Immature natural killer cell (primary cell): Measurements from ENCODE around the gene SDHAF3. TPM values are rescaled to one million over a fixed set of nuclear protein-coding genes. Genes with fewer than 3 reads are reported as not detected.
"Not testable (repeated sequence)": the region's sequence is repeated elsewhere in the genome, so short reads cannot be mapped to it uniquely, and the experiment has no call there.

ENCODE experiments used
- DNase-seq, 3 donors: peaks; one replicate each; pipeline ENCODE4 v3.0.0; 2022; ENCODE audit warnings: mixed read lengths in 1 of 3
- H3K27ac Mint-ChIP-seq, 6 donors: one replicate each; pipeline ENCODE4 v1.8.0; 2020; ENCODE audit warnings: mixed read lengths in 6 of 6, mild to moderate bottlenecking in 5 of 6, inconsistent platforms in 4 of 6, moderate library complexity in 3 of 6
- H3K27me3 Mint-ChIP-seq, 3 donors: one replicate each; pipeline ENCODE4 v1.8.0; 2020 to 2021; ENCODE audit warnings: low read depth in 3 of 3, mild to moderate bottlenecking in 3 of 3, mixed read lengths in 3 of 3, moderate library complexity in 3 of 3, inconsistent platforms in 1 of 3
- H3K36me3 Mint-ChIP-seq, 3 donors: one replicate each; pipeline ENCODE4 v1.8.0; 2020; ENCODE audit warnings: mixed read lengths in 3 of 3, inconsistent platforms in 2 of 3, mild to moderate bottlenecking in 2 of 3
- H3K4me1 Mint-ChIP-seq, 2 donors: one replicate each; pipeline ENCODE4 v1.8.0; 2020; ENCODE audit warnings: inconsistent platforms in 2 of 2, mild to moderate bottlenecking in 2 of 2, mixed read lengths in 2 of 2, moderate library complexity in 1 of 2
- H3K4me3 Mint-ChIP-seq, 5 donors: one replicate each; pipeline ENCODE4 v1.8.0; 2020; ENCODE audit warnings: mild to moderate bottlenecking in 5 of 5, mixed read lengths in 5 of 5, inconsistent platforms in 3 of 5, moderate library complexity in 3 of 5
- H3K9me3 Mint-ChIP-seq, 6 donors: one replicate each; pipeline ENCODE4 v1.8.0; 2020; ENCODE audit warnings: mild to moderate bottlenecking in 6 of 6, mixed read lengths in 6 of 6, inconsistent platforms in 4 of 6, moderate library complexity in 3 of 6
- polyA plus RNA-seq, 3 donors: library from polyadenylated mRNA; unstranded; fragments of 300-500 nt; fragmentation: Illumina TruSeq; gene quantifications; one replicate each; pipeline ENCODE4 v1.2.3, GENCODE V29; 2021

Gene SDHAF3
- 10 to 100 TPM; 34.5 to 48.1 (median 36.8) TPM for polyA plus RNA-seq

DNA sequence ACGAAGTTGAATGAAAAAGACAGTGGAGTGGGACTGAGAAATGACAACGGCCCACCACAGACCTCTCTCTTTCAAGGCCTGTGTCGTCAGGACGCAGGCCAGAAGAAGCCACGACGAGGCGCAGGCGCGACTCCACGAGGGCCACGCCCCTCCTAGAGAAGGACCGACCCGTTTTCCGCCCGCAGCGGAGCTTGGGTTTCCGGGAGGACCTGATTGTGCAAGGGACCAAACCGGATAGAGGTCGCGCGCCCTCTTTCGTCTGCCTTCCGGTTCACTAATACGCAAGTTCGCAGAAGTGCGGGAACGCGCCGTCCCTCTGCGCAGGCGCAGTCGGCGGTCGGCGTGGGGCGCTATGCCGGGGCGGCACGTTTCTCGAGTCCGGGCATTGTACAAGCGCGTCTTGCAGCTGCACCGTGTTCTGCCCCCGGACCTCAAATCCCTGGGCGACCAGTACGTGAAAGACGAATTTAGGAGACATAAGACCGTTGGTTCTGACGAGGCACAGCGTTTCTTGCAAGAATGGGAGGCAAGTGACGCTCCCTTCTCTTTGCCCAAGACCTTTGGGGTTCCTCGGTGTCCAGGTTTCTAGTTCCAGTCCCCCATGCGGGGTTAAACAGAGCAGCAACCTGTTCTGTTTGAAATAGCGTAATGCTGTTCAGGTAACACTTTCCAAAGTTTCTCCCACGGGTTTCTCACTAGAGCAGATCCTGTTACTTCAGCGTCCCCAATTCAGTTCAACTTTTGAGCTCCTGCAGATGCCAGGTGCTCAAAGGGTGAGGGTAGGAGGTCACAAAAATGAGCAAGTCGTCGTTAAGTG lies at the start of gene SDHAF3:
Gene SDHAF3 (plus strand): TSS at position 327 of the 817 bp plus-strand sequence. CDS start 26 bp downstream, at position 353.
- Mint-ChIP-seq H3K4me1 (peaks cover 36 to 46% of the 10 kb centered on the region in 2 donors), H3K27ac (peak within 1 kb of the TSS; percentile 83 to 96 (median 94)), H3K36me3 (peaks cover 0 to 3% (median 0%) of the 10 kb centered on the region in 3 donors), H3K27me3 (peaks cover 9 to 11% (median 9%) of the 10 kb centered on the region in 3 donors), H3K4me3 (peak within 1 kb of the TSS; percentile 89 to 96 (median 93)), H3K9me3 (peaks cover 0 to 1% (median 0%) of the 10 kb centered on the region in 6 donors)
- peak; percentile 98 for DNase-seq

DNA sequence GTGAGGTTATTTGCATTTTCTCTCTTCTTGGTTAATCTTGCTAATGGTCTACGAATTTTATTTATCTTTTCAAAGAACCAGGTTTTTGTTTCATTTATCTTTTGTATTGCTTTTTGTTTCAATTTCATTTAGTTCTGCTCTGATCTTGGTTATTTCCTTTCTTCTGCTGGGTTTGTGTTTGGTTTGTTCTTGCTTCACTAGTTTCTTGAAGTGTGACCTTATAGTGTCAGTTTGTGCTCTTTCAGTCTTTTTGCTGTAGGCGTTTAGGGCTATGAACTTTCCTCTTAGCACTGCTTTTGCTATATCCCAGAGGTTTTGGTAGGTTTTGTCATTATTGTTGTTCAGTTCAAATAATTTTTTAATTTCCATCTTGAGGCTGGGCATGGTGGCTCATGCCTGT lies 45.5 kb upstream of the SDHAF3 start:
- H3K4me1 Mint-ChIP-seq, H3K4me3 Mint-ChIP-seq, DNase-seq, H3K27me3 Mint-ChIP-seq, H3K36me3 Mint-ChIP-seq, H3K9me3 Mint-ChIP-seq, H3K27ac Mint-ChIP-seq: not testable (repeated sequence)

DNA sequence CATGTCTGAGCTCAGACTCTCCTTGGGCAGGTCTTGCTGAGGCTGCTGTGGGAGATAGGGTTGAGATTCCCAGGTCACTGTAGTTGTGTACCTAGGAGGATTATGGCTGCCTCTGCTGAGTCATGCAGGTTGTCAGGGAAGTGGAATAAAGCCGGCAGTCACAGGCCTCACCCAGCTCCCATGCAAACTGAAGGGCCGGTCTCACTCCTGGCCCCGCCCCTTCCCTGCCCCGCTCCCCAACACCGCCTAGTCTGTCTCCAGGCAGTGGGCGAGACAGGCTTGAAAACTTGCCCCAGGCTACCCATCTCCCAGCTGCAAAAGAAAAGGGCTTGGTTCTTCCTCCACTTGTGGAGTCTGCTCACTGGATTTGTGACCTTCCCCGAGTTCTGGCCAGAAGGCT lies 41.6 kb upstream of the SDHAF3 start:
- Mint-ChIP-seq H3K36me3 (no peaks in the 10 kb centered on the region), H3K4me3 (no peak overlapping the region), H3K27me3 (peaks cover 4 to 9% (median 4%) of the 10 kb centered on the region in 3 donors)

DNA sequence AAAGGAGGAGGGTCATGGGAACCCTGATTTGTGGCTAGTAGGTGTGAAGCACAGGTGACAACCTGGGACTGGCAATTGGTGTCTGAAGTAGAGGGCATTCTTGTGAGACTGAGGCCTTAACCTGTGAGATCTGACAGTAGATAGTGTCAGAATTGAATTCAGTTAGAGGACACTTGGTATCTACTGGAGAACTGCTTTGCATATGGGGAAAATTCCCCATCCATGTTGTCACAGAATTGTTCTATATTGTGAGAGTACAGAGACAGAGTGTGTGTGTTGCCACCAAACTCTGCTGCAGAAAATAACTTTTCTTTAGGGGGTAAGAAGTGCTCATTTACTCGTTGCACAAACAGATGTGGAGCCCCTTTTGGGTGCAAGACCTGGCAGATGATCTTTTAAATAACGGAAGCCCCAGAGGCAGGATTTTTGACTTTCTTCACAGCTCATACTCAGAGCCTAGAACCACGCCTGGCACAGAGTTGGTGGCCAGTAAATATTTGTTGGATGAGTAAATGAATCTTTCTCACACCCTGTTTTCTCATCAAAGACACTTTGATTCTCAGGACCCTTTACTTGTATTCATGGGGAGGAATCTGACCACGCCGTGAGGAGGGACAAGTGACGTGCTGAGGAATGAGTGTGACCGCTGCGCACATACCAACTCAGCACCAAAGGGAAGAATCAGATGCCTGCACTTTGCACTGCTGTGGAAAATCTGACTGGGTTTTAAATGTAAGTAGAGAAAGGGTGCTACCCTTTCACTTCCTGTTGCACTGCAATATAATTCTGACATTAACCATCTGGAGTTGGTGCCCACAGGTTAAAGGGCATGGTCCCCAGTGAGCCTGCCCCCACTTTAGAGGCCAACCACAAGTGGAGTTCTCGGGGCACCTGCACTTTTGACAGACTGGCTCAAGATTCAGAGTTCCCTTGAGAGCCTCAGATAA lies 39.2 kb upstream of the SDHAF3 start:
- H3K27ac Mint-ChIP-seq: no peak overlapping the region
- H3K36me3 Mint-ChIP-seq: no peaks in the 10 kb centered on the region
- no peak for DNase-seq

More for the DNA sequence above, 41.6 kb upstream of the SDHAF3 start:
- DNase-seq: no peak
- Mint-ChIP-seq H3K27ac (no peak overlapping the region), H3K4me1 (no peaks in the 10 kb centered on the region), H3K9me3 (peaks cover 0 to 3% (median 0%) of the 10 kb centered on the region in 6 donors)

DNA sequence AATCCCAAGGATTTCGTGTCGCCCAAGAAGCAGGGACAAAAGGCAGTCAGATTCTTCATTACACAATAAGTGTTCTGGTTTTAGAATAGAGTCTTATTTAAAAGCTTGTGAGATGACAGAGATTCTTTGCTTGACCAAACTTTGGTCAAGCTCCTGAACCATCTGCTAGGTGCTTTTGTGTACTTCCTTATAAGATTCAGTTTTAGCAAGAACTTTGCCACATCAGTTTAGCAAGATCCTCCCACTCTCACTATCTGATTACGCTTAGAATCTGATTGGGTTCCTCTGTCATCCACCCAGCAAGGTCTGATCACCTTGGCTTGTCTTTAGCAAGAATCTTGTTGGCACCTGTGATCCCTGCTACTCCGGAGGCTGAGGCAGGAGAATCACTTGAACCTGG lies 38.2 kb upstream of the SDHAF3 start:
- Mint-ChIP-seq H3K4me1 (no peaks in the 10 kb centered on the region), H3K4me3 (no peak overlapping the region), H3K36me3 (no peaks in the 10 kb centered on the region), H3K27me3 (peaks cover 2 to 9% (median 9%) of the 10 kb centered on the region in 3 donors), H3K27ac (no peak overlapping the region), H3K9me3 (peaks cover 0 to 3% (median 0%) of the 10 kb centered on the region in 6 donors)
- DNase-seq: no peak

More for the DNA sequence above, 39.2 kb upstream of the SDHAF3 start:
- Mint-ChIP-seq H3K9me3 (peaks cover 0 to 3% (median 0%) of the 10 kb centered on the region in 6 donors), H3K4me3 (no peak overlapping the region), H3K4me1 (no peaks in the 10 kb centered on the region), H3K27me3 (peaks cover 4 to 9% (median 9%) of the 10 kb centered on the region in 3 donors)

DNA sequence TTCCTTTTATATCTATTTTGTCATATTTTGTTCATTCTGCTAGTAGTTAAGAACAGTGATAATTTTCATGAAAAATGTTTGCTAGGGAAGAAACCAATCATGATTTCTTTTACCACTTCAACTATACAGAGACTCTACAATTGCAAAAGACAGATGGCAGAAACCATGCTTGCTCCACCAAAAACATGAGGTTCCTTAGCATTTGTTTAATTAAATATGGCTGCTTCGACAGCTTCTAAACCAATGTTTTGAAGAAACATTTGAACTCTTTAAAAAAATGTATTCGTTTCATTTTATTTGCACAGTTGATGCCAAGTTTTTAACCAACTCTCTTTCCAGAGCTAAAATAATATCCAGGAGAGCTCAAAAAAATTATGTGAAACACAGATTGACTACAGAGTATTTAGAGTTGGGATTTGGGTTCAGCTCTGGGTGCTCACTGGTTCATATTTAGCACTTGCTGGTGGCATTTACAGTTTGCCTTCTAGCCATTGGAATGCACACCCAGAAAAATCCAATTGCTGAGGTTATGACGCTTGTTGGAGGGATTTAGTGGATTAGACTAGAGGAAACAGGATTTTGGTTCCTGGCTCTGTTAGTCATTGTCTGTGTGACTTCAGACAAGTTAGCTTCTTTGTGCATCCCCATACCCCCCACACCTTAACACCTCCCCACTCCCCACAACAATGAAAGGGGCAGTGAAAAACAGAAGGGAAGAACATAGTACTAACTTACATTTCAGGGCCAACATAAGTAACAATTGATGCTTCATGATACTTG lies 35.8 kb upstream of the SDHAF3 start:
- no peak for DNase-seq
- Mint-ChIP-seq H3K9me3 (no peaks in the 10 kb centered on the region), H3K27ac (no peak overlapping the region), H3K4me1 (no peaks in the 10 kb centered on the region), H3K4me3 (no peak overlapping the region), H3K36me3 (no peaks in the 10 kb centered on the region), H3K27me3 (peaks cover 2 to 9% (median 4%) of the 10 kb centered on the region in 3 donors)

DNA sequence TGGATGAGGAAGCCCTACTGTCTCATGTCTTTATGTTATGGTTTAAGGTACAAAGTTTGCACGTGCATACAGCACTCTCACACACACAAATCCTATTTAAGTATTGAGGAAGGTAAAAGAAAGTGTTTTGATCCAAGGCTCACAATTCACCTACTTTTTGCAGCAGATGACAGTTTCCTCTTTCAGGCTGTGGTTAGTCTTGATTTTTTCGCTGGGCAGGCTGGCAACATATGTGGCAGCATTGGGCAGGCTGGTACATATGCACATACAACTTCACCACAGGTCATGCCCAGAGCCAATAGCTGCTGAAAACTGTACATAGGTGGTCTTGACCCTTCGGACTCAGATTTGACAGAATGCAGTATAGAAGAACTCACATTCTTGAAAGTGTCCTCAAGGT lies 29.1 kb upstream of the SDHAF3 start:
- Mint-ChIP-seq H3K36me3 (no peaks in the 10 kb centered on the region), H3K27me3 (peaks cover 0 to 3% (median 0%) of the 10 kb centered on the region in 3 donors), H3K4me1 (no peaks in the 10 kb centered on the region), H3K4me3 (no peak overlapping the region), H3K9me3 (no peaks in the 10 kb centered on the region), H3K27ac (no peak overlapping the region)
- DNase-seq: no peak

DNA sequence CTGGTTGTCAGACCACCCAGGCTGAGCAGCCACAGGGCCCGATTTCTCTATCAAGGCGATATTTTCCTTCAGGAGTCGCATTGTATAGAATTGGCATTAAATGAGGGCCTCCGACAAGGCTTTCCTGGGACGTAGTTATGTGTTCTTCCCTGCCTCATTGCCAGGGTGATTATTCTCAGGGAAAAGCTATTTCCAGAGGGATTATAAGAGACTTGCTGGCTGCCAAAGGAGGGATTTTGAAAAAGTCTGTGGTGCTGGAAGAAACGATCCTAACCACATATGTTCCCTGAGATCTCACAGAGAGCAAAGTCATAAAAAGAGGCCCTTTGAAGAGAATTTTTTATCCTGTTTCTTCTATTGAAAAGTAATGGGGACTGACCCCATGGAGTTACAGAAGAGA lies 27.7 kb upstream of the SDHAF3 start:
- no peaks in the 10 kb centered on the region for H3K9me3 Mint-ChIP-seq
- H3K4me1 Mint-ChIP-seq: no peaks in the 10 kb centered on the region
- H3K36me3 Mint-ChIP-seq: no peaks in the 10 kb centered on the region
- no peak overlapping the region for H3K27ac Mint-ChIP-seq
- H3K27me3 Mint-ChIP-seq: peaks cover 0 to 3% (median 0%) of the 10 kb centered on the region in 3 donors
- no peak for DNase-seq
- H3K4me3 Mint-ChIP-seq: no peak overlapping the region

DNA sequence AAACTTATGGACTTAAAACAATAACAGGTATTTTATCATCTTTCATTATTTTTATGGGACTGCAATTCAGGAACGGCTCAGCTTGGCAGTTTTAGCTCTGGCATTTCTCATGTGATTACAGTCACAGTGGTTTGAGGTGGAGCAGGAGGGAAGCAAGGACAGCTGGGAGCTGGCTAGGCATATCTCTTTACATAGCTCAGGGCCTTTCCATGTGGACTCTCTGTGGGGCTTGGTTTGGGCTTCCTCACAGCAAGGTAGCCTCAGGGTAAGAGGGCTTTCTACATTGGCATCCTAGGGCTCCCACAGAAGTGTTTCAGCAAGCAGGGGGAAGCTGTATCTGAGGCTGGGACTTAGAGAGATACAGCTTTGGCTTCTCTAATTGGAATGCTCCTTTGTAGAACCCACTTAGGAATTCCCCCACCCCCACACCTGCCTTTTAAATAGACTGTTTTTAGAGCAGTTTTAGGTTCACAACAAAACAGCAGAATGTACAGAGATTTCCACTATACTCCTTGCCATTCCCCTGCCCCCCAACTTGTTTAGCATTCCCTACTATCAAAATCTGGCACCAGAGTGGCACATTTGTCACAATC lies 26.6 kb upstream of the SDHAF3 start:
- DNase-seq: no peak
- Mint-ChIP-seq H3K4me1 (no peaks in the 10 kb centered on the region), H3K9me3 (no peaks in the 10 kb centered on the region), H3K27ac (no peak overlapping the region), H3K36me3 (no peaks in the 10 kb centered on the region), H3K27me3 (peaks cover 0 to 3% (median 0%) of the 10 kb centered on the region in 3 donors), H3K4me3 (no peak overlapping the region)

DNA sequence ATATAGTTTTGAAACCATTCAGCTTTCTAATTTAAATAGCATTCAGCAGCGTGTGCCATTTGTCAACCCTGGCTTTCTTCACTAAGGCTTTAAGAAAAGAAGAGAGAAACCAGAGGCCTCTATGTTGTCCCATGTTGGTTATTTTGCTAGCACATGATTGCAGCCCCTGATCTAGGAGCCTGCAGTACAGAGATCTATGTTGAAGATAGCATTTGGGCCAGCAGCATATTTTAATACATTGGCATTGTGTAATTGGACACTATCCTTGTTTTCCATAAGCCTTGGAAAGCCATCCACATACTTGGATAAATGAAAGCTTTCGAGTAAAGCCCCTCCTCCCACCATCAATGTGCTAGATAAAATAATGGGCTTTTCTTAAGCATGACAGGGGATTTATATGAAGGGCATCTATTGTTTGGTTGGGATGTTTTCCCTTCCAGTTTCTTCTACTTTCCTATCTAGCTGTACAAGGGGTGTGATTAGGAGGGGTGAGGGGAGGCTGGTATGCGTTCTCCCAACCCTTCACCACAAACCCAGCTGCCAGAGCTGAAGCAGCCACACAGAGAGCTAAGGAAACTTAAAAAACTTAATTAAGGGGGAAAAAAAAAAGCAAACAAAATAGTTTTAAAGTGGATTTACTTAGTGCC lies 23.1 kb upstream of the SDHAF3 start:
- no peaks in the 10 kb centered on the region for H3K36me3 Mint-ChIP-seq
- H3K4me3 Mint-ChIP-seq: no peak overlapping the region
- DNase-seq: no peak
- H3K4me1 Mint-ChIP-seq: no peaks in the 10 kb centered on the region
- peaks cover 0 to 3% (median 0%) of the 10 kb centered on the region in 3 donors for H3K27me3 Mint-ChIP-seq
- no peak overlapping the region for H3K27ac Mint-ChIP-seq
- no peaks in the 10 kb centered on the region for H3K9me3 Mint-ChIP-seq

DNA sequence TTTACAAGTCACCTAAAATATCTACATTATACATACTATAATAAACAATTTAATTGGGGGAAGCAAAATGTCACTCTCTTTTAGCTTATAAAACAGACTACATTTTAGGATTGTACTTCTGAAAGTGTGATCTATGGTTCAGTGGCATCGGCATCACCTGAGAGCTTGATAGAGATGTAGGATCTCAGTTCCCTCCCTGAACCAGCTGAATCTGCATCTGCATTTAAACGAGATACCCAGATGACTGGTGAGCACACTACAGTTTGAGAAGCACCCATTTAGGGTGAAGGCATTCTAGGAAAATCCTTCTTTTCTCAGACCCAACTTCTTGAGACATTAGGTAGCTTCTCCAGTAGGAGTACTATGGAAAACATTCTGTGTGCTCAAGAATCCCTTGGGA lies 21.5 kb upstream of the SDHAF3 start:
- Mint-ChIP-seq H3K27me3 (peaks cover 0 to 9% (median 2%) of the 10 kb centered on the region in 3 donors), H3K4me1 (no peaks in the 10 kb centered on the region), H3K4me3 (no peak overlapping the region), H3K27ac (no peak overlapping the region), H3K9me3 (no peaks in the 10 kb centered on the region), H3K36me3 (no peaks in the 10 kb centered on the region)
- DNase-seq: no peak

DNA sequence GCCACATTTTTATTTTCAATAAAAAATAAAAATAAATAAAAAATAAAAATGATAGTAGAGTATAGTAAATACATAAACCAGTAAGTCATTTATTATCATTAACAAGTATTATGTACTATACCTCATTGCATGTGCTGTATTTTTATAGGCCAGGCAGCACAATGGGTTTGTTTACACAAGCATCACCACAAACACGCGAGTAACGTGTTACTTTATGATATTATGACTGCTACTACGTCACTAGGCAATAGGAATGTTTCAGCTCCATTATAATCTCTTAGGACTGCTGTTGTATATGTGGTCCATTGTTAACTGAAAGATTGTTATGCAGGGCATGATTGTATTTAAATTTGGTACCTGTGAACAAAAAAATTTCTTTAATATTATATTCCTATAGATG lies 20.8 kb upstream of the SDHAF3 start:
- no peak for DNase-seq
- peaks cover 0 to 9% (median 2%) of the 10 kb centered on the region in 3 donors for H3K27me3 Mint-ChIP-seq
- no peaks in the 10 kb centered on the region for H3K4me1 Mint-ChIP-seq
- H3K27ac Mint-ChIP-seq: no peak overlapping the region
- no peaks in the 10 kb centered on the region for H3K36me3 Mint-ChIP-seq
- H3K4me3 Mint-ChIP-seq: no peak overlapping the region
- no peaks in the 10 kb centered on the region for H3K9me3 Mint-ChIP-seq
